ENCODE measurements around the gene PLIN4. TPM values are rescaled to one million over a fixed set of nuclear protein-coding genes. Genes with fewer than 3 reads are reported as not detected.
"Not testable (repeated sequence)": the region's sequence is repeated elsewhere in the genome, so short reads cannot be mapped to it uniquely, and the experiment has no call there.

The PLIN4 gene
- total RNA-seq: not detected

- no peak for ATAC-seq
- no peak within 1 kb of the TSS for H3K27ac Mint-ChIP-seq
- H3K9me3 Mint-ChIP-seq: no peaks in the 10 kb centered on the region
- H3K27me3 Mint-ChIP-seq: peaks cover 0 to 3% of the 10 kb centered on the region in 2 donors
- H3K4me3 Mint-ChIP-seq: no peak within 1 kb of the TSS
- no peaks in the 10 kb centered on the region for H3K36me3 Mint-ChIP-seq
- peaks cover 0 to 3% of the 10 kb centered on the region in 2 donors for H3K4me1 Mint-ChIP-seq (ENCODE audit: low read depth in 2 of 2)
- DNase-seq (ENCODE audit: low spot score): no peak
Measured at GRCh38 chr19:4518345-4519171, at the start of gene PLIN4. PLIN4 (minus strand) TSS chr19:4518486; CDS start chr19:4518272, 214 bp downstream.

GRCh38 chr19:4567584-4568071, 49.3 kb upstream of the PLIN4 start:
- peak; percentile 18 to 71 for ATAC-seq
- no peaks in the 10 kb centered on the region for H3K4me1 Mint-ChIP-seq (ENCODE audit: low read depth in 2 of 2)
- H3K27ac Mint-ChIP-seq: no peak overlapping the region
- DNase-seq (ENCODE audit: low spot score): no peak
- no peaks in the 10 kb centered on the region for H3K9me3 Mint-ChIP-seq
- H3K36me3 Mint-ChIP-seq: no peaks in the 10 kb centered on the region
- no peak overlapping the region for H3K4me3 Mint-ChIP-seq
- peaks cover 0 to 2% of the 10 kb centered on the region in 2 donors for H3K27me3 Mint-ChIP-seq

- H3K27ac Mint-ChIP-seq: no peak overlapping the region
Measured at GRCh38 chr19:4566402-4567051, 48.2 kb upstream of the PLIN4 start.

GRCh38 chr19:4563562-4563961, 45.3 kb upstream of the PLIN4 start:
- not testable (repeated sequence) for H3K4me3 Mint-ChIP-seq; H3K4me1 Mint-ChIP-seq (ENCODE audit: low read depth in 2 of 2); H3K27ac Mint-ChIP-seq; DNase-seq (ENCODE audit: low spot score); H3K36me3 Mint-ChIP-seq; H3K9me3 Mint-ChIP-seq; H3K27me3 Mint-ChIP-seq
- peak in 1 of 2 donors; percentile 42 for ATAC-seq

More at GRCh38 chr19:4566402-4567051, 48.2 kb upstream of the PLIN4 start:
- DNase-seq (ENCODE audit: low spot score) (no peak), ATAC-seq (no peak)
- Mint-ChIP-seq H3K27me3 (peaks cover 0 to 2% of the 10 kb centered on the region in 2 donors), H3K4me1 (ENCODE audit: low read depth in 2 of 2) (no peaks in the 10 kb centered on the region), H3K4me3 (no peak overlapping the region), H3K9me3 (no peaks in the 10 kb centered on the region), H3K36me3 (no peaks in the 10 kb centered on the region)

GRCh38 chr19:4562085-4562484, 43.8 kb upstream of the PLIN4 start:
- not testable (repeated sequence) for ATAC-seq; DNase-seq (ENCODE audit: low spot score); H3K4me3 Mint-ChIP-seq; H3K9me3 Mint-ChIP-seq; H3K4me1 Mint-ChIP-seq (ENCODE audit: low read depth in 2 of 2); H3K27ac Mint-ChIP-seq; H3K27me3 Mint-ChIP-seq; H3K36me3 Mint-ChIP-seq

- Mint-ChIP-seq H3K4me3 (no peak within 1 kb of the TSS), H3K36me3 (no peaks in the 10 kb centered on the region), H3K27me3 (no peaks in the 10 kb centered on the region), H3K4me1 (ENCODE audit: low read depth in 2 of 2) (no peaks in the 10 kb centered on the region), H3K27ac (no peak within 1 kb of the TSS), H3K9me3 (no peaks in the 10 kb centered on the region)
- no peak for DNase-seq (ENCODE audit: low spot score)
- ATAC-seq: no peak
Measured at GRCh38 chr19:4559569-4559968, 41.3 kb upstream of the PLIN4 start, which contains the start of gene SEMA6B. SEMA6B (minus strand) TSS chr19:4559684; CDS start chr19:4558457, 1,227 bp downstream.

- no peak overlapping the region for H3K4me3 Mint-ChIP-seq
- no peaks in the 10 kb centered on the region for H3K4me1 Mint-ChIP-seq (ENCODE audit: low read depth in 2 of 2)
- DNase-seq (ENCODE audit: low spot score) (no peak), ATAC-seq (no peak)
- no peaks in the 10 kb centered on the region for H3K36me3 Mint-ChIP-seq
- no peaks in the 10 kb centered on the region for H3K9me3 Mint-ChIP-seq
- H3K27me3 Mint-ChIP-seq: no peaks in the 10 kb centered on the region
- H3K27ac Mint-ChIP-seq: no peak overlapping the region
Measured at GRCh38 chr19:4557971-4558941, 40.0 kb upstream of the PLIN4 start.

GRCh38 chr19:4557144-4557970, 39.1 kb upstream of the PLIN4 start:
- DNase-seq (ENCODE audit: low spot score) (no peak), ATAC-seq (no peak)
- Mint-ChIP-seq H3K27ac (no peak overlapping the region), H3K27me3 (no peaks in the 10 kb centered on the region), H3K4me3 (no peak overlapping the region), H3K9me3 (peaks cover 3% of the 10 kb centered on the region), H3K36me3 (no peaks in the 10 kb centered on the region), H3K4me1 (ENCODE audit: low read depth in 2 of 2) (no peaks in the 10 kb centered on the region)

- Mint-ChIP-seq H3K27me3 (no peaks in the 10 kb centered on the region), H3K9me3 (peaks cover 3% of the 10 kb centered on the region), H3K27ac (no peak overlapping the region), H3K36me3 (no peaks in the 10 kb centered on the region), H3K4me3 (no peak overlapping the region), H3K4me1 (ENCODE audit: low read depth in 2 of 2) (no peaks in the 10 kb centered on the region)
- ATAC-seq: peak; percentile 25 to 59
- no peak for DNase-seq (ENCODE audit: low spot score)
Measured at GRCh38 chr19:4556597-4557127, 38.4 kb upstream of the PLIN4 start.

- Mint-ChIP-seq H3K36me3 (no peaks in the 10 kb centered on the region), H3K4me3 (no peak overlapping the region)
- ATAC-seq: no peak
Measured at GRCh38 chr19:4555657-4556561, 37.6 kb upstream of the PLIN4 start.

GRCh38 chr19:4554717-4555116, 36.4 kb upstream of the PLIN4 start:
- Mint-ChIP-seq H3K36me3 (no peaks in the 10 kb centered on the region), H3K27ac (no peak overlapping the region)

More at GRCh38 chr19:4555657-4556561, 37.6 kb upstream of the PLIN4 start:
- Mint-ChIP-seq H3K9me3 (peaks cover 3% of the 10 kb centered on the region), H3K4me1 (ENCODE audit: low read depth in 2 of 2) (no peaks in the 10 kb centered on the region), H3K27me3 (no peaks in the 10 kb centered on the region), H3K27ac (no peak overlapping the region)
- no peak for DNase-seq (ENCODE audit: low spot score)

GRCh38 chr19:4553775-4554174, 35.5 kb upstream of the PLIN4 start:
- DNase-seq (ENCODE audit: low spot score) (no peak), ATAC-seq (no peak)
- Mint-ChIP-seq H3K27ac (no peak overlapping the region), H3K9me3 (peaks cover 3% of the 10 kb centered on the region), H3K4me3 (no peak overlapping the region), H3K36me3 (no peaks in the 10 kb centered on the region), H3K4me1 (ENCODE audit: low read depth in 2 of 2) (no peaks in the 10 kb centered on the region), H3K27me3 (no peaks in the 10 kb centered on the region)

More at GRCh38 chr19:4554717-4555116, 36.4 kb upstream of the PLIN4 start:
- DNase-seq (ENCODE audit: low spot score) (no peak), ATAC-seq (no peak)
- Mint-ChIP-seq H3K4me1 (ENCODE audit: low read depth in 2 of 2) (no peaks in the 10 kb centered on the region), H3K9me3 (peaks cover 3% of the 10 kb centered on the region), H3K27me3 (no peaks in the 10 kb centered on the region), H3K4me3 (no peak overlapping the region)
